Cardiac muscle cell (in vitro differentiated cells and primary cell): ENCODE results near the gene LDLRAD4. TPM values are rescaled to one million over a fixed set of nuclear protein-coding genes. Genes with fewer than 3 reads are reported as not detected.

Experiments used
- DNase-seq, 2 donors: peaks; one replicate each; pipeline versions ENCODE4 v3.0.0 to v3.0.0-alpha.2; 2010 to 2017; ENCODE audit warnings: low read depth in 1 of 2, low spot score in 1 of 2
- H3K27ac ChIP-seq: fragments of 200-600 bp; sonication (generic); 2 replicates; pipeline ENCODE4 v1.5.1; 2016
- H3K27me3 ChIP-seq: fragments of 200-600 bp; sonication (generic); 2 replicates; pipeline ENCODE4 v1.6.0; 2016; ENCODE audit warnings: control low read depth
- H3K36me3 ChIP-seq: fragments of 200-600 bp; sonication (generic); 2 replicates; pipeline ENCODE4 v1.5.1; 2016; ENCODE audit warnings: control low read depth
- H3K4me1 ChIP-seq: fragments of 200-600 bp; sonication (generic); 2 replicates; pipeline ENCODE4 v1.8.1; 2017; ENCODE audit warnings: low read depth, mild to moderate bottlenecking, mixed run types
- H3K4me3 ChIP-seq: fragments of 200-600 bp; sonication (generic); 2 replicates; pipeline ENCODE4 v1.5.1; 2016; ENCODE audit warnings: mild to moderate bottlenecking
- H3K9me3 ChIP-seq: fragments of 200-600 bp; sonication (generic); 2 replicates; pipeline ENCODE4 v1.5.1; 2017; ENCODE audit warnings: low read depth, mild to moderate bottlenecking, control low read depth
- CTCF ChIP-seq: IDR thresholded peaks from 2 replicates; pipeline ENCODE4 v1.5.1; 2012; ENCODE audit warnings: low read depth, mild to moderate bottlenecking, low read length
- polyA plus RNA-seq: library from polyadenylated mRNA; unstranded; fragments of >200 nt; fragmentation: Nextera tagmentation; extraction: Ambion mirVana; gene quantifications from 2 replicates; pipeline ENCODE4 v1.2.1, GENCODE V29; 2016
- total RNA-seq: library from RNA; depleted of rRNA; stranded (reverse); fragments of >200 nt; gene quantifications from 2 replicates; pipeline ENCODE4 v1.2.3, GENCODE V29; 2016

Gene LDLRAD4
- total and polyA plus RNA-seq, 2 experiments from 2014 or later, result 10.5 to 11.5 TPM

- H3K4me3 ChIP-seq, result no peak overlapping the region
- peaks cover 39% of the 10 kb centered on the region for H3K4me1 ChIP-seq
- peak overlapping the region; percentile 76 for H3K27ac ChIP-seq
- DNase-seq, result no peak
- TF ChIP-seq CTCF, result no peak
- no peaks in the 10 kb centered on the region for H3K36me3 ChIP-seq
- H3K27me3 ChIP-seq, result no peaks in the 10 kb centered on the region
- H3K9me3 ChIP-seq, result no peaks in the 10 kb centered on the region
Measured at GRCh38 chr18:13380691-13381070, 162.1 kb downstream of the LDLRAD4 start.

DNA sequence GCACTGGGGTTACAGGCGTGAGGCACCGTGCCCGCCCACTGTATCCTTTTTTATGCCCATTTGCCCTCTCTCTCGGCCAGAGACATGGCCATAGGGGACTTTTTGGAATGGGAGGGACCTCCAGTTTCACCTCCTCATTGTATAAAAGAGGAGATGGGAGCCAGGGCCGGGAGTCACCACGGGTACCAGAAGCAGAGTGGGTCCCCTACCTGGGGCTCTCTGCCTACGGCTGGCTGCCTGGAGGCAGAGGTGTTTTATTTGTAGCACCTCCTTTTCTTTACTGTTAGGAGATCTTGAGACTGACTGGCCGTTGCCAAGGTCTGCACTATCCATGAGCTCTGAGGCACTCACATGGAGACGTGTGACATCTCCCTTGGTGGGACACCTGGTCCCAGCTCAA is 162.8 kb downstream of the LDLRAD4 start:
- no peaks in the 10 kb centered on the region for H3K9me3 ChIP-seq
- peaks cover 39% of the 10 kb centered on the region for H3K4me1 ChIP-seq
- no peak overlapping the region for H3K4me3 ChIP-seq
- DNase-seq, result no peak
- H3K27me3 ChIP-seq, result no peaks in the 10 kb centered on the region
- H3K27ac ChIP-seq, result no peak overlapping the region
- no peak for TF ChIP-seq CTCF
- H3K36me3 ChIP-seq, result no peaks in the 10 kb centered on the region

- Histone ChIP-seq H3K27me3 (no peaks in the 10 kb centered on the region), H3K27ac (no peak overlapping the region), H3K4me3 (no peak overlapping the region), H3K4me1 (peaks cover 39% of the 10 kb centered on the region), H3K9me3 (no peaks in the 10 kb centered on the region), H3K36me3 (no peaks in the 10 kb centered on the region)
- peak; percentile 18 to 75 for DNase-seq
- no peak for TF ChIP-seq CTCF
Measured at GRCh38 chr18:13381944-13382365, 163.4 kb downstream of the LDLRAD4 start.

DNA sequence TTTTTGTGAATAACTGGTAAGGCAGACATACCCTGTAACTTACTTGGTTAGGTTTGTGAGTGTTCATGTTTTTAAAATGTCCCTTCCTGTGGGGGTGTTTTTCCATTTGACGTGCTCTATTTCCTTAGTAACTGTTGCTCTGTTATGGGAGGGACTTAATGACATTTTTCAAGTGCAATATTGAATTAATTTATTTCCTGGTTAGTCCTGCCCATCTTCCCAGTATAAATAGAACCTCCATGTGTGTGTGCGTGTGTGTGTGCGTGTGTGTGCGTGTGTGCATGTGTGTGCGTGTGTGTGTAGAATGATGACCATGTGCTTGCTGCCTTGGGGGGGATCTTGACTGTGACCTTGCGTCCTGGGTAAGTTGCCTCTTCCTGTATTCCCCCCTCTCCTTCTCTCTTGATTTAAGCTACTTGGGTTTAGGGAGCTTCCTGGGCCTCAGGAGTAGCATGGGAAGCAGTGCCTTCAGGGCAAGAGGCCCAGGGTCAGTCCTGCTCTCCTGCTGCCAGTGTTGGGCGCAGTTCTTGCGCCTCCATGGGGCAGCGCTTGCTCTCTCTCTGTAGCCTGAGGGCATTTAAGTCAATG is 163.9 kb downstream of the LDLRAD4 start:
- no peak overlapping the region for H3K27ac ChIP-seq

GRCh38 chr18:13382954-13383827 is 164.6 kb downstream of the LDLRAD4 start:
- no peak overlapping the region for H3K27ac ChIP-seq
- no peaks in the 10 kb centered on the region for H3K36me3 ChIP-seq
- peaks cover 32% of the 10 kb centered on the region for H3K4me1 ChIP-seq
- TF ChIP-seq CTCF, result no peak
- H3K27me3 ChIP-seq, result no peaks in the 10 kb centered on the region
- no peak overlapping the region for H3K4me3 ChIP-seq
- DNase-seq, result no peak
- H3K9me3 ChIP-seq, result no peaks in the 10 kb centered on the region

More for the DNA sequence above, 163.9 kb downstream of the LDLRAD4 start:
- H3K9me3 ChIP-seq, result no peaks in the 10 kb centered on the region
- H3K27me3 ChIP-seq, result no peaks in the 10 kb centered on the region
- DNase-seq, result peak in 1 of 2 donors; percentile 75
- TF ChIP-seq CTCF, result no peak
- H3K36me3 ChIP-seq, result no peaks in the 10 kb centered on the region
- peaks cover 36% of the 10 kb centered on the region for H3K4me1 ChIP-seq
- H3K4me3 ChIP-seq, result no peak overlapping the region
